HL-60/S4 (cell line): ENCODE results near the gene EPHB2.

Experiments
- in situ Hi-C: fragments of 300-500 bp; cut with MboI; formaldehyde crosslinking; loops from 2 replicates; pipeline ENCODE4 v1.14.3; 2022; ENCODE audit warnings: low sequenced_read_pairs

The EPHB2 gene

GRCh38 chr1:22908880-22909426 is 198.3 kb downstream of the EPHB2 start:
- in situ Hi-C loops = no loop called here

- in situ Hi-C loops = no loop called here
Measured at GRCh38 chr1:22910286-22910685, 199.6 kb downstream of the EPHB2 start.

GRCh38 chr1:22910986-22911651 is 200.5 kb downstream of the EPHB2 start:
- in situ Hi-C loops = no loop called here

DNA sequence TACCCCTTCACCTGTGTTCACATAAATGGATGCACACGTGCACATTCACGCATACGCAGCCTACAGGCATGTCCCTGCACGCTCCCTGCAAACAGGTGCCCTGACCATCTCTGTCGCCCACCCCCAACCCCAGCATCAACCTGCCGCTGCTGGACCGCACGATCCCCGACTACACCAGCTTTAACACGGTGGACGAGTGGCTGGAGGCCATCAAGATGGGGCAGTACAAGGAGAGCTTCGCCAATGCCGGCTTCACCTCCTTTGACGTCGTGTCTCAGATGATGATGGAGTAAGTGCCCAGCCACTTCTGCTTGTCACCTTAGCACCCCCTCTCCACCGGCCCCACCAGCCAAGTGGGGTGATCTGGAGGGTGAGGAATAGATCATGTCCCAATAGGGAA is 201.7 kb downstream of the EPHB2 start:
- in situ Hi-C loops = no loop called here

- in situ Hi-C loops = no loop called here
Measured at GRCh38 chr1:22913421-22914141, 202.9 kb downstream of the EPHB2 start.

GRCh38 chr1:22914156-22914555 is 203.5 kb downstream of the EPHB2 start:
- in situ Hi-C loops = no loop called here

DNA sequence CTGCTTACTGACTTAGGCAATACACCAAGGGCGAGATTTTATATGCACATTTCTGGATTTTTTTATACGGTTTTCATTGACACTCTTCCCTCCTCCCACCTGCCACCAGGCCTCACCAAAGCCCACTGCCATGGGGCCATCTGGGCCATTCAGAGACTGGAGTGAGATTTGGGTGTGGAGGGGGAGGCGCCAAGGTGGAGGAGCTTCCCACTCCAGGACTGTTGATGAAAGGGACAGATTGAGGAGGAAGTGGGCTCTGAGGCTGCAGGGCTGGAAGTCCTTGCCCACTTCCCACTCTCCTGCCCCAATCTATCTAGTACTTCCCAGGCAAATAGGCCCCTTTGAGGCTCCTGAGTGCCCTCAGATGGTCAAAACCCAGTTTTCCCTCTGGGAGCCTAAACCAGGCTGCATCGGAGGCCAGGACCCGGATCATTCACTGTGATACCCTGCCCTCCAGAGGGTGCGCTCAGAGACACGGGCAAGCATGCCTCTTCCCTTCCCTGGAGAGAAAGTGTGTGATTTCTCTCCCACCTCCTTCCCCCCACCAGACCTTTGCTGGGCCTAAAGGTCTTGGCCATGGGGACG is 204.1 kb downstream of the EPHB2 start:
- in situ Hi-C loops = no loop called here

- in situ Hi-C loops = no loop called here
Measured at GRCh38 chr1:22915231-22915630, 204.6 kb downstream of the EPHB2 start.

GRCh38 chr1:22915816-22916470 is 205.3 kb downstream of the EPHB2 start:
- in situ Hi-C loops = no loop called here

- in situ Hi-C loops = no loop called here
Measured at GRCh38 chr1:22916471-22916820, 205.8 kb downstream of the EPHB2 start.

DNA sequence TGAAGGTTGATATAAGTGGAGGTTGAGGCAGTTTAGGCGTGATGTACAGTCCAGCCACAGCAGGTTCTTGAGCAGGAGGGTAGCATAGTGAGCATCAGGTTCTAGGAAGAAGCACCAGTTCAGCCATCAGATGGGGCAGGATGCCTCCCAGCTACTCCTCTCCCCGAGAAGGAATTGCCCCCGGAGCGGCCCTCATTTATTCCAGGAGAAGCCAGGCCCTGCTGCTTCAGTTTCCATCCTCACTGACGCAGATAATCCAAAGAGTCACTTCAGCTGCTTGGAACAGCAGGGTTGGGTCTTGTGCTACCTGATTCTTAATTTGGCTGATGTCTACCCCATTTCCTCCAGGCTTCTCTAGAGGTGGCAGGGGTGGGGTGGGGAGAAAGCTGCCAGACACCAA is 207.3 kb downstream of the EPHB2 start:
- in situ Hi-C loops = no loop called here

GRCh38 chr1:22918644-22919043 is 208.0 kb downstream of the EPHB2 start:
- in situ Hi-C loops = no loop called here

DNA sequence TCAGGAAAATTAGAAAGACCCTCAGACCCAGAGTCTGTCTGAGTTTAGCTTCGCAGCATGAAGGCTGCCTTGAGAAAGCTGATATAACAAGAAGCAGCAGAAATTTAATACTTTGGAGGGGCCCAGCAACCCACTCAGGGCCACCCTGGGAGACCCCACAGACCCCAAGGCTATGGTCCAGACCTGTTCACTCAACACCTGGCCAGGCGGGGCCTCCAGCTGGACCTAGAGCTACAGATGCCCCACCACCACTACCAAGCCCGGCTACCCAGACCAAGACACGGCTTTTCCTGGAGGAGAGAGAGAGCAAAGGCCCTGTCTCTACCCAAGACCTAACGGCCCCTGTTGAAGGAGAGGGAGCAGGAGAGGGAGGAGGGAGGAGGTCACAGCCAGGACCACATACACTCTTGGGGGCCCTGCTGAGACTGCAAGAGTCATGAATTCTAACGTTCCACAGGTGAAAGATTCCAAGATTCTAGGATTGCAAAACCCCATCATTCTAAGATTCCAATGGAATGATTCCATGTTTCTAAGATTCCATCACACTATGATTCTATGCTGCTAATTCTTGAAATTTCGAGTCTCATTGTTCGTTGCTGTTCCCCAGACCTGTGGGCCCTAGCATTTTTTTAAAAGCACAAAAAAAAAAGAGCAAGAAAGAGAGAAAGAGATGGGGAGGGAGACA is 208.8 kb downstream of the EPHB2 start:
- in situ Hi-C loops = no loop called here

GRCh38 chr1:22920026-22920733 is 209.5 kb downstream of the EPHB2 start:
- in situ Hi-C loops = no loop called here

DNA sequence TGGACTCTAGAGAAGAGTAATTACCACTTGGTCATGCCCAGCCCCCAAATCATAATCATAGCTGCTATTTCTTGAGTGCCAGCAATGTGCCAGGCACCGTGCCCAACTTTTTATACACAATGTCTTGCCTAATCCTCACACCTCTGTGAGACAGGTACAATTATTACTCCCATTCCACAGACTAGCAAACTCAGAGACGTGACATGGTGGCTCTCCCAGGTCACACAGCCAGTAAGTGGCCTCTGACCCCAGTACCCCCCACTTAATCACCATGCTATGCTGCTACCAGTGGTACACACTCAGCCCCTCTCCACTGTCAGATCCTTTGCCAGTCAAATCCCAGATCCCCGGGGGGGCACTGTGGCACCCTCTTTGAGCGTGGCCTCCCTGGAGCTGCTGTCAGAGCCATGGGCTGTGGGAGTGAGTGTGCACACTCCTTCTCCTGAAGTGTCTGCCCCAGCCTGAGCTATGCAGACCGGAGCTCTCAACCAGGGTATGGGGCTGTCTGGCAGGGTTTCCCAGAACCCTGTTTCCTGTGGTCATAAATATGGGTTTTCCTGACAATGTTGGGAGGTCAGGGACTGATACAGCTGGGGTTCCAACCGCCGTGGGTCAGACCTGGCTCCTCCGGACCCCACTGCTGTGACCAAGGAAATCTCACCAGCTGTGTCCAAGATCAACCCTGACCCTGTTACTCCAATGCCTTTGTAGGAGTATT is 210.3 kb downstream of the EPHB2 start:
- in situ Hi-C loops = no loop called here

GRCh38 chr1:22921452-22922126 is 210.9 kb downstream of the EPHB2 start:
- in situ Hi-C loops = no loop called here

DNA sequence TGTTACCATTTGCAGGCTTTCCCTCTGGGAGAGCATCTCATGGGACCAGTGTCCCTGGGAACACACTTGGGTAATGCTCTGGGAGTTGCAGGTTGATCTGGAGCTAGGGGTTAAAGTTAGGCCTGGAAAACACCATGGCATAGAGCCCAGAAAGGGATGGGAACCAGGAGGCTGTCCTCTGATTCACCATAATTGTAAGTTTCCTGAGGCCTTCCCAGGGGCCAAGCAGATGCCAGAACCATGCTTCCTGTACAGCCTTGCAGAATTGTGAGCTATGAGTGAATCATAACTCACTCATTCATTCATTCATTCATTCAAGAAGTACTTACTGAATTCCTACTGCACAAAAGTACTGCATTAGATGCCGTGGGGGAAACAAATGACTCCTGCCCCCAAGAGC is 212.0 kb downstream of the EPHB2 start:
- in situ Hi-C loops = no loop called here

GRCh38 chr1:22925111-22925510 is 214.5 kb downstream of the EPHB2 start:
- in situ Hi-C loops = no loop called here

- in situ Hi-C loops = no loop called here
Measured at GRCh38 chr1:22930240-22930912, 219.7 kb downstream of the EPHB2 start.
